HG02943 (cell line): ENCODE data around the gene HLA-DOA.
A peak's percentile ranks its signal among the peaks of the same experiment; 100 is the strongest.

Experiments
- ATAC-seq: cut with Tn5 transposase; IDR thresholded peaks from one replicate; pipeline ENCODE4 v1.9.1; 2021; ENCODE audit warnings: mild to moderate bottlenecking, low read depth, moderate library complexity; ENCODE audit not compliant: unreplicated experiment

HLA-DOA gene

DNA sequence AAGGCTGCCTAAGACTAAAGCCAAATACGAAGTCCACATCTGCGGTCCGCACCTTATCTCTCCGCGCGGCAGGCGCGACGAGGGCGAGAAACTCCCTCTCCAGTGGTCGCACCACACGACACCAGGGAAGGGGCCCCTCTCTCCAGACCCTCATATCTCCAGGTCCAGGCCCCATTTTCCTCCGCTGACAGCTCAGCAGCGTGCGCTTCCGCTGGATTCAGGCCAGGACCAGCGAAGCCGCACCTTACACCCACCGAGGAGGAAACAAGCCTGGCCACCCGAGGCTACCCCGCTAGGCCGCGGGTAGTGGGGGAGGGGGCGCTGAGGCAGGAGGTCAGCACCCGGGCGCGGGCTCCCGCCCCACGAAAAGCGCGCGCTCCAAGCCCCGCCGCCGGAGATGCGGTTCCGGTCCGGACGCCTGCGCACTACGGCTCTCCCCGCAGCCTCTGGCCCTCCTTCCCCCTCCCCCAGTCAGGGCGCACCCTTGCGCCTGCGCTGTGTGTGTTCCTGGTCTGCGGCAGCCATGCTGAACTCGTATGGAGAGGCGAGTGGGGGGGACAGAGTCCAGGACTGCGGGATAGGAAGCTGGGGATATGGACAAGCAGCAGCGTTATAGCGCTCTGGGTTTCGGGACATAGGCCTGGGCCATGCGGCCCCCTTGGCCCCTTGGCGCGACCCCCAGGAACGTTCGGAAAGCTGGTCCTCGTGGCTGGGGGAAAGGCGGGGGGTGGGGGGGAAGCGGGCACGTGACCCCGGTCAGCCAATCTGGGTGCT, 41.1 kb downstream of the HLA-DOA start, which contains the start of gene BRD2:
Gene BRD2 (plus strand): TSS at position 502 of the 774 bp plus-strand sequence. CDS start 4,305 bp downstream, outside the sequence.
- peak; percentile 23 for ATAC-seq

DNA sequence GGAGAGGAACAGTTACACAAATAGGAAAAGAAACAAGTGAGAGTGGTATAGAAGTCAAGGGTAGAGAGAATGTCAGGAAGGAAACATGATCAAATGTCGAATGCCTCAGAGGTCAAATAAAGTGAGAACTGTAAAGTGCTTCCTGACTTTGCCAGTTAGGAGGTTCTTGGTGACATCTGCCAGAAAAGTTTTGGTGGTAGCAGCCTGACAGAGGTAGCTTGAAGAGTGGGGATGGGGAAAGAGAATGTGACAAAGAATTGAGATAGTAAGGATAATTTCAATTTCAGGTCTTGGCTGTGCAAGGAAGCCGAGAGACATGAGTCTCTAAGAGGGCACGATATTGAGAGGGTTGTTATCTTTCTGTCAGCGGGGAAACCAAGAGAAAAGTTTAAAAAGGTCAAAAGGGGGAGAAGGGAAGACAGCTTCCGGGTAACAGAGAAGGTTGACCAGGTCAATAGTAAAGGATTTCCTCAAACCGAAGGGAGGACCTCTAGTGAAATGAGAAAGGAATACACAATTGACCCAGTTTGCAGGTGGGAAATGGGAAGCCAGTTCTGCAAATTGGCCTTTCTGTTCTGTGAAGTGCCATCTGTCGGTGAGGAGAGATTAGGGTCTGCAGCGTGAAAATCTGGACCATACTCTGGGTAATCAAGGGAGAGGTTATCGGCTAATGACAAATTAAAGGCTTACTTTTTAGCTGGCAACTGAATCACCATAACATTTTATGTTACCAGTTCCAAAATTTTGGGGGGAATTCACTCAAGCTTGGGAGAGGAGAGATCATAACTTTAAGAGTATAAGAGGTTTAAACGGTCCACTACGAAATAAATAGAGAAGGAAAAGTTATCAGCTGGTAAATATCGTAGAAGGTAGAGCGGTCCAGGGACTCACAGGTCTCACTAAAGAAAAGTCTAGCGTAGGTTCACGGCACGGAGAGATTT, 42.0 kb downstream of the HLA-DOA start:
- no peak for ATAC-seq

DNA sequence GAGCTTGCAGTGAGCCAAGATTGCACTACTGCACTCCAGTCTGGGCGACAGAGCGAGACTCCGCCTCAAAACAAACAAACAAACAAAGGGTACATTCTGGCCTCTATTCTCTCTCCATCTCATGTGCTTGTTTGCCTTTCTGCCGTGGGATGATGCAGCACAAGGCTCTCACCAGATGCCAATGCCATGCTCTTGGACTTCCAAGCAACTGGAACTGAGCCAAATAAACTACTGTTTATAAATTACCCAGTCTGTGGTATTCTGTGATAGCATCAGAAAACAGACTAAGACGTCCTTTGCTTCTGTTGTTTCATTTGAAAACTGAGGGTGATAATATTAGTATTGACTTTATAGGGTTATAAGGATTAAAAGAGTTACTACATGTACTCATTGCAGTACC, 44.6 kb downstream of the HLA-DOA start:
- no peak for ATAC-seq

- ATAC-seq, result no peak
Measured at GRCh38 chr6:32963866-32964265, 45.5 kb downstream of the HLA-DOA start.

GRCh38 chr6:32962213-32962826, 47.1 kb downstream of the HLA-DOA start:
- no peak for ATAC-seq

DNA sequence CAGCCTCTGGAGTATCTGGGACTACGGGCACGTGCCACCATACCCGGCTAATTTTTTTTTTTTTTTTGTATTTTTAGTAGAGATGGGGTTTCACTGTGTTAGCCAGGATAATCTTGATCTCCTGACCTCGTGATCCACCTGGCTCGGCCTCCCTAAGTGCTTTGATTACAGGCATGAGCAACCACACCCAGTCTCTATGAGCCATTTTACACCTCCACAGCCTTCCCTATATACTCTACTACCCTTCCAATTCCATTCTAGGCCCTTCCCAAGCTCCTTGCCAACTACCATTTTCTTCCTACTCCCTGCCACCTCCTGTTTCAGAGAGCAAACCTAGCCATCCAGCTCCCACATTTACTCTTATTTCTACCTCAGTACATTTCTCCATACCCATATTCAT, 48.8 kb downstream of the HLA-DOA start:
- ATAC-seq, result no peak

GRCh38 chr6:32956176-32956575, 53.2 kb downstream of the HLA-DOA start:
- no peak for ATAC-seq

GRCh38 chr6:32954986-32955802, 54.2 kb downstream of the HLA-DOA start:
- no peak for ATAC-seq

DNA sequence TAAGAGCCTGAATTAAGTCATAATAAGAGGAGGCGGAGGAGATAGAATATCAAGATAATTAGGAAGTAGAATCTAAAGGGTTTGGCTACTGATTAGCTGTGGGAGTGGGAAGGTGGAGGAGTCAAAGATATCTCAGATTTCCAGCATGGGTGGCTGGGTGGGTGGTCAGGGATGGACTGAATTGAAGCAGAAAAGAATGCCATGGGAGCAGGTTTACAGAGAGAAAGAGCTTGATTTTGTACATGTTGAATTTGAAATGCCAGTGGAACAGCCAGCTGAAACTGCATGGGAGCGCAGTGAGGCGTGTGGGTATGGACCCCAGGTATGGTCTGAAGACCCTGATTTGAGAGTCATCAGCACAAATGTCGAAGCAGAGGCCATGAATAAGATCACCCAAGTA, 55.1 kb downstream of the HLA-DOA start:
- ATAC-seq, result no peak
